SHP77 treated with DMSO at 0.1 percent for 48 hours (cell line): Measurements from ENCODE around the gene NBPF20.
"Not testable (repeated sequence)": the region's sequence is repeated elsewhere in the genome, so short reads cannot be mapped to it uniquely, and the experiment has no call there.

ENCODE experiments used
- DNase-seq: peaks from one replicate; lab custom pipeline; 2025; lab: John Stamatoyannopoulos, UW

The NBPF20 gene

DNA sequence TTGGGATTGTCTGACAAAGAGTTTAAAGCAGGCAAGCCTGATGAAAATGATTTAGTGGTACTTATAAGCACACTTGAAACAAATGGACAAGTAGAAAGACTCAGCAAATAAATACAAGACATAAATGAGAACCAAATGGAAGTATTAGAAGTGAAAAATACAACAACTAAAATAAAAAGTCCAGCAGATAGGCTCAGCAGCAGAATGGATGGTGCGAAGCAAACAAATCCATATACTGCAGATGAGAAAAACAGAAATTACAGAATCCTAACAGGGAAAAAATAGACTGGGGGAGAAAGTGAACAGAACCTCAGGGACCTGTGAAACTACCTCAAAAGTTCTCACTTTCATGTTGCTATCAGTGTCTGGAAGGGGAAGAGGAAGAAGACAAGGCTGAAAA lies 3.9 kb upstream of the NBPF20 start:
- not testable (repeated sequence) for DNase-seq

DNA sequence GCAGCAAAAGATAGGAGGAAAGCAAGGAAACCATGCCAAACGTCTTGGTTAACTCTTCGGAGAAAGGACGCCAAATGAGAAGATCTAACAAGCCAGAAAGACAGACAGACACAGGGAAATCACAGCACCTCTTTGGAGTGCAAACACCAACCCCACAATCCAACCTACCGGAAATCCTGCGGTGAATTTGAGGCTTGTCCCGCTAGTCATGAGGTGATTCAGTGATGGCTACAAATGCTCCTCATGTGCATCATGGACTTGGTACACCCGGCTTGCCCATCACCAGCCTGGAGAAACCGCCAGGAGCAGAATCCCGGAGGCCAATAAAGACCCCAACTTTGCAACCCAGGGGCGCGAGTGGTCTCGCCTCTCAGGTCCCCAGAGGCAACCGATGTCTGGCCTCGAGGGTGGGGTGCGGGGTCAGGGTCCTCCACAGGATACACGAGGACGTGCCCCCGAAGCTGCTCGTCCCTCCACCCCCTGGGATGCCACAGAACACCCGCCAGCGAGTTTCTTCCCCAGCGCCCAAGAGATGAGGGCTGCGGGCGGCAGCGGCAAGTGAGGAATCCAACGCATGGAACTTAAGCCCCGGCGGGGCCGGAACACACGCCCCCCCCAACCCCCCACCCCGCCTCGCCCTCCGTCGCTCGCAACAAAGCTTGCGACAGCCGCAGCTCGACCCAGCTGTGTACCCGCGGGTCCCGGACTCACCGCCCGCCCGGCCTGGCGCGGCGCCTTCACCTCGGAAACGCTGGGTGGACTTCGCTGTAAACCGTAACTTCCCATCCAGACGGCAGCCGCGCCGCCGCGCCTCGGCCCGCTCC lies 579 bp downstream of the NBPF20 start:
- peak; percentile 55 for DNase-seq

DNA sequence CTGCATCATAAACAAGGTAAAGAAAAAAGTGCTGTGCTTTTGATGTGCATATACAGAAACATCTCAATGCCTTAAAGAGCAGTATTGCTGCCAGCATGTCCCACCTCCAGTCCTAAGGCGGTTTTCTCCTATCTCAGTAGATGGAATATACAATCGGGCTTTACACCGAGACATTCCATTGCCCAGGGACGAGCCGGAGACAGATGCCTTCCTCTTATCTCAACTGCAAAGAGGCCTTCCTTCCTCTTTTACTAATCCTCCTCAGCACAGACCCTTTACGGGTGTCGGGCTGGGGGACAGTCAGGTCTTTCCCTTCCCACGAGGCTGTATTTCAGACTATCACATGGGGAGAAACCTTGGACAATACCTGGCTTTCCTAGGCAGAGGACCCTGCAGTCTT lies 10.3 kb downstream of the NBPF20 start:
- DNase-seq, result not testable (repeated sequence)

GRCh38 chr1:145407266-145407665 lies 18.1 kb downstream of the NBPF20 start:
- not testable (repeated sequence) for DNase-seq

DNA sequence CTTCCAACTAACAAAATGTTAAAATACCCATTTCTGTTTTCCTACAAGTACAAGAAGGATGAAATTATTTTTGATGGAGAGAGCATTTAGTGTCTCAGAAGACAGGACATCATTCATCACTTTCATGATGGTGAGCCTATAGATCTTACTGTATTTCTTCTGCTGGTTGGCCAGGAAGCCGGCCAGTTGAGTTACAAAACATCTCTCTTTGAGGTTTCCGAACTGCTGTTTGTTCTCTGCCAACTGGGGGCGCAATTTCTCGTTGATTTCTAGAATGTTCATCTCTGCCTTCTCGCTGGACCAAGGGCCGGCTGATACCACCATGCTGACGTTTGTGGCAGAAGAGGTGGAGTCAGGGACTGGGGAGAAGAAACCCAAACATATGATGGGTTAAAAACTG lies 20.5 kb downstream of the NBPF20 start:
- DNase-seq, result not testable (repeated sequence)

DNA sequence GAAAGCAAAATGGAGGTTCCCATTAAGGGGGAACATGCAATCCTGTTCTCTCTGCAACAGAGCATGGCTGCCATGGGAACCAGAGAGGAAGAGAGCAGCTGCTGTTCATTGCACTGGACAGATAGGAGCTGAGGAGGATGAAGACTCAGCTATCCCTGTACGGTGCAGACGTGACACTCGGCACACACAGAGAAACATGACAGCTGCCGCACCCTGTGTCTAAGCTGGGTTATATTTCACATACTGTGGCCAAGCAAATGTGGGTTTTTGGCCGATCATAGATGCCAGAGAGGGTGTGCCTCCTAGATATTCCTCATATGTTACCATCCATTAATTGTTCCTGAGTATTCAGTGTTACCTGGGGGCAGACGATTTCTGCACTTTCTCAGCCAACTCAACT lies 24.7 kb downstream of the NBPF20 start:
- not testable (repeated sequence) for DNase-seq
